GM06990 (cell line): ENCODE measurements around the gene POLR2J3.
"Not testable (repeated sequence)": the region's sequence is repeated elsewhere in the genome, so short reads cannot be mapped to it uniquely, and the experiment has no call there.

Experiments used
- DNase-seq: peaks from one replicate; pipeline ENCODE4 v3.0.0-alpha.2; 2011; ENCODE audit not compliant: insufficient read length; ENCODE audit errors: extremely low read depth
- H3K27me3 ChIP-seq: replicated peaks from 2 replicates; pipeline ENCODE4 v1.6.0; 2011; ENCODE audit warnings: low read length; ENCODE audit not compliant: control insufficient read depth, insufficient read depth
- H3K36me3 ChIP-seq: 2 replicates; pipeline ENCODE4 v1.5.1; 2011; ENCODE audit warnings: low read length; ENCODE audit not compliant: control insufficient read depth, insufficient read depth
- H3K4me3 ChIP-seq: replicated peaks from 2 replicates; pipeline ENCODE4 v1.5.1; 2011; ENCODE audit warnings: low read depth, mild to moderate bottlenecking, control low read depth, low read length

The POLR2J3 gene

DNA sequence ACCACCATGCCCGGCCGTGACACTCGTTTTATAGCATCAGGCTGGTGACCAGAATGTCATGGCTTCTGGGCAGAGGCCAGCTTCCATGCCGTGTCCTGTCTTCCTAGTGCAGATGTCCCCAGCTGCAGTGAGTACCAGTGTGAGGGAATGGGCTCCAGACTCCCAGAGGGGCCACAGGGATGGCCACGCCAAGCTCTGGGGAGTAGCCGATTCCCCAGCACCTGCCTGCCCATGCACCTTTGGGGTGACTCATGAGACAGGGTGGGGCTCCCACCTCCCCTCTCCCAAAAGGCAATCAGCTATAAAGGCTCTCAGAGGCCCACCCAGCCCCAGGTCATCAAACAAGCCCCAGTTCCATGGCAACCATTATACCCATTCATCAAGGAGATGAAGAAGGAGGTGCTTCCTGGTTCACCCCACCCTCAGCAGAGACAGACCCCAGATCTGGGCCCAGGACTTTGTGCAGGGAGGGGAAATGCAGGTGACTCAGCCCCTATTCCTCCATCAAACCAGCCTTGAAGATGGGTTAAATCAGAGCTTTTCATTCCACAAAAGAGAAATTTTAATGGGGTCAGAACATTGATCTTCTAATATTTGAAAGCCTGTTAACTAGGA is 21.5 kb downstream of the POLR2J3 start, which contains the start of gene SPDYE2:
Gene SPDYE2 (plus strand): TSS at position 419 of the 615 bp plus-strand sequence. CDS start 2,030 bp downstream, outside the sequence.
- H3K36me3 ChIP-seq, DNase-seq, H3K4me3 ChIP-seq, H3K27me3 ChIP-seq: not testable (repeated sequence)

GRCh38 chr7:102546353-102546752 is 26.0 kb downstream of the POLR2J3 start:
- DNase-seq, H3K36me3 ChIP-seq, H3K4me3 ChIP-seq, H3K27me3 ChIP-seq: not testable (repeated sequence)

GRCh38 chr7:102545288-102545687 is 27.1 kb downstream of the POLR2J3 start:
- not testable (repeated sequence) for H3K4me3 ChIP-seq, DNase-seq, H3K36me3 ChIP-seq, H3K27me3 ChIP-seq

- not testable (repeated sequence) for DNase-seq, H3K4me3 ChIP-seq, H3K27me3 ChIP-seq
Measured at GRCh38 chr7:102544372-102544771, 28.0 kb downstream of the POLR2J3 start.

GRCh38 chr7:102543596-102543995 is 28.8 kb downstream of the POLR2J3 start, which contains the start of gene UPK3BL2:
Gene UPK3BL2 (minus strand): TSS chr7:102543696. CDS start chr7:102543636, 60 bp downstream.
- not testable (repeated sequence) for DNase-seq, H3K27me3 ChIP-seq

More at GRCh38 chr7:102544372-102544771, 28.0 kb downstream of the POLR2J3 start:
- H3K36me3 ChIP-seq = not testable (repeated sequence)

DNA sequence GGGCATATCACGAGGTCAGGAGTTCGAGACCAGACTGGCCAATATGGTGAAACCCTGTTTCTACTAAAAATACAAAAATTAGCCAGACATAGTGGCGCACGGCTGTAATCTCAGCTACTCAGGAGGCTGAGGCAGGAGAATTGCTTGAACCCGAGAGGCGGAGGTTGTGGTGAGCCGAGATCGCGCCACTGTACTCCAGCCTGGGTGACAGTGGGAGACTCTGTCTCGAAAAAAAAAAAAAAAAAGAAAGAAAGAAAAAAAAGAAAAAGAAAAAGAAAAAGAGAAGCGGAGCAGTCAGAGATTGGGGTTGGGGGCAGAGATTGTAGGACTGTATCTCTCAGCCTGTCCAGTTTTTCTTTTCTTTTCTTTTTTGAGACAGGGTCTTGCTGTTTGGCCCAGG is 29.6 kb downstream of the POLR2J3 start:
- H3K4me3 ChIP-seq, DNase-seq, H3K27me3 ChIP-seq, H3K36me3 ChIP-seq: not testable (repeated sequence)

More at GRCh38 chr7:102543596-102543995, 28.8 kb downstream of the POLR2J3 start, which contains the start of gene UPK3BL2:
- not testable (repeated sequence) for H3K36me3 ChIP-seq, H3K4me3 ChIP-seq

DNA sequence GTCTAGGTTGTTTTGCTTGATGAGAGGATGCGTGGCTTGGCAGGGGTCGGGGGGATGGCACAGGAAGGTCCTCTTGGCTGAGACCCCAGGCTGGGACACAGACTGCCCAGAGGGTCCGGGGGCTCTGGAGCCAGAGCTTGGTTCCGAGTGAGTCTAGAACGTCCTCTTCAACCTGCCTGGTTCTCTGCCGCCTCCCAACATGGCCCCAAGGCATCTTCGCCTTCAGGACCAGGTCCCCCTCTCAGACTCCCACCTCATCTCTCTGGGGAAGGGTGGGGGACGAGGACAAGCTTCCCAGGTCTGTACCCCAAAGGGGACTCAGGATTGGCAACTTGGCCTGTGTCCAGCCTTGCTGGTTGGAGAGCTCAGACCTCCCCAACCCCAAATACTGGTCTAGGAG is 30.3 kb downstream of the POLR2J3 start:
- not testable (repeated sequence) for H3K27me3 ChIP-seq, H3K36me3 ChIP-seq, H3K4me3 ChIP-seq, DNase-seq

- H3K4me3 ChIP-seq, H3K36me3 ChIP-seq, H3K27me3 ChIP-seq, DNase-seq: not testable (repeated sequence)
Measured at GRCh38 chr7:102540604-102541003, 31.8 kb downstream of the POLR2J3 start.

DNA sequence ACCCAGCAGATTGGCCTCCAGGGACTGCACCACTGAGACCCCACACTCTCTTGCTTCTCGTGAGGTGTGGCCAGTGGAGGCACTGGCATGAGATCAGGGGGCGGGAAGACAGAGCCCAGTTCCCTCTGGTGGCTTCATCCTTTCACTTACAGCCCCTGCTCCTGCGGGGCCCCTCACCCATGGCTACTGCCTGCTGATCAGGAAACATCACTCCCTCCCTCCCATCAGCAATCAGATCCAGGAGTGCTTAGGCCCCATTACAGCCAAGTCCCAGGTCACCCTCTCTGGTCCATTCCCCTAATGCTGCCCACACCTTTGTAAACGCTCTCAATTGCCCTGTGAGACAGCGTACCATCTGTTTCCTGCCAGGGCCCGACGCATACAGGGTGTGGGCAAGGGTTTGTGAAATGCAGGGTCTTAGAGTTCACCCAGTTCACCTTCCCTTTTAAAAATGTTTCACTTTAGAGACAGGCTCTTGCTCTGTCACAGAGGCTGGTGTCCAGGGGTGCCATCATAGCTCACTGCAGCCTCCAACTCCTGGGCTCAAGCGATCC is 37.2 kb downstream of the POLR2J3 start:
- H3K27me3 ChIP-seq, DNase-seq, H3K36me3 ChIP-seq, H3K4me3 ChIP-seq: not testable (repeated sequence)

GRCh38 chr7:102532127-102532526 is 40.3 kb downstream of the POLR2J3 start:
- not testable (repeated sequence) for H3K4me3 ChIP-seq, DNase-seq, H3K36me3 ChIP-seq, H3K27me3 ChIP-seq

- not testable (repeated sequence) for H3K4me3 ChIP-seq, H3K36me3 ChIP-seq, DNase-seq, H3K27me3 ChIP-seq
Measured at GRCh38 chr7:102531583-102531982, 40.8 kb downstream of the POLR2J3 start.

GRCh38 chr7:102527822-102528793 is 44.3 kb downstream of the POLR2J3 start:
- H3K36me3 ChIP-seq, H3K4me3 ChIP-seq, H3K27me3 ChIP-seq, DNase-seq: not testable (repeated sequence)

DNA sequence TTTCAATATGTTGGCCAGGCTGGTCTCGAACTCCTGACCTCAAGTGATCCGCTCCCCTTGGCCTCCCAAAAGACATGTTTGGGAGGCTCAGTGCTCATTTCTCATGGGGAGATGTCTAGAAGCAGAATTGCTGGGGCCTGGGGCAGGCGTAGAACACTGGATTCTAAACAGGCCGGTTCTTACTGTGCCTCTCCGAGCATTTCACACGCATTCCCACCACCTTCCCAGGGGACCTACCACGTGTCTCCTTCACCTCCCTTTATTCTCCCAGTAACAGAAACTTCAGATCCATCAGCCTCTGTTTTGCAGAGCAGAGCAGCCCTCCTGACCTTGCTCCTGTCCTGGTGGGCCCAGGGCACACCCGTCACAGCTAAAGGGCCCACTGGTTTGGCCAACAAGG is 45.2 kb downstream of the POLR2J3 start:
- not testable (repeated sequence) for H3K27me3 ChIP-seq, DNase-seq, H3K36me3 ChIP-seq, H3K4me3 ChIP-seq

- H3K27me3 ChIP-seq, H3K4me3 ChIP-seq, H3K36me3 ChIP-seq, DNase-seq: not testable (repeated sequence)
Measured at GRCh38 chr7:102524803-102525202, 47.6 kb downstream of the POLR2J3 start.
